HG03439 (cell line): ENCODE measurements around the gene FBL.
"Not testable (repeated sequence)": the region's sequence is repeated elsewhere in the genome, so short reads cannot be mapped to it uniquely, and the experiment has no call there.

Source experiments
- ATAC-seq: cut with Tn5 transposase; IDR thresholded peaks from one replicate; pipeline ENCODE4 v1.9.1; 2021; ENCODE audit warnings: mild to moderate bottlenecking, moderate library complexity; ENCODE audit not compliant: unreplicated experiment

FBL gene

GRCh38 chr19:39825531-39826076 lies 20.6 kb downstream of the FBL start:
- ATAC-seq: no peak

- ATAC-seq: no peak
These were observed 21.1 kb downstream of the FBL start for GRCh38 chr19:39825093-39825463.

GRCh38 chr19:39824143-39825092 lies 21.8 kb downstream of the FBL start:
- ATAC-seq: peak; percentile 58

GRCh38 chr19:39823686-39824085 lies 22.5 kb downstream of the FBL start:
- no peak for ATAC-seq

- ATAC-seq: no peak
These were observed 25.5 kb downstream of the FBL start for GRCh38 chr19:39820696-39821095.

GRCh38 chr19:39819786-39820185 lies 26.4 kb downstream of the FBL start:
- no peak for ATAC-seq

- ATAC-seq: peak; percentile 53
These were observed 27.5 kb downstream of the FBL start for GRCh38 chr19:39818626-39819097.

- ATAC-seq: no peak
These were observed 28.2 kb downstream of the FBL start for GRCh38 chr19:39817888-39818561.

- no peak for ATAC-seq
These were observed 29.7 kb downstream of the FBL start for GRCh38 chr19:39816287-39817048.

- ATAC-seq: no peak
These were observed 31.6 kb downstream of the FBL start for GRCh38 chr19:39814595-39814994.

GRCh38 chr19:39814111-39814510 lies 32.1 kb downstream of the FBL start:
- not testable (repeated sequence) for ATAC-seq

GRCh38 chr19:39813264-39813993 lies 32.8 kb downstream of the FBL start:
- no peak for ATAC-seq

GRCh38 chr19:39811064-39811463 lies 35.1 kb downstream of the FBL start:
- no peak for ATAC-seq

- ATAC-seq: no peak
These were observed 35.8 kb downstream of the FBL start for GRCh38 chr19:39810424-39810823.

- ATAC-seq: no peak
These were observed 36.8 kb downstream of the FBL start for GRCh38 chr19:39809368-39809767.

GRCh38 chr19:39808688-39809087 lies 37.5 kb downstream of the FBL start:
- not testable (repeated sequence) for ATAC-seq

GRCh38 chr19:39807846-39808364 lies 38.3 kb downstream of the FBL start:
- ATAC-seq: no peak

GRCh38 chr19:39805104-39805503 lies 41.1 kb downstream of the FBL start:
- ATAC-seq: no peak

GRCh38 chr19:39802958-39803357 lies 43.2 kb downstream of the FBL start:
- no peak for ATAC-seq

GRCh38 chr19:39797083-39797482 lies 49.1 kb downstream of the FBL start:
- no peak for ATAC-seq
